HepG2 (cell line): ENCODE data around the gene RAMAC. TPM values are rescaled to one million over a fixed set of nuclear protein-coding genes. Genes with fewer than 3 reads are reported as not detected.
A peak's percentile ranks its signal among the peaks of the same experiment; 100 is the strongest.

Experiments
- ATAC-seq: fragments of 200-7000 bp; cut with Tn5 transposase; 3 replicates; pipeline ENCODE4 v1.9.1; 2020; ENCODE audit warnings: mild to moderate bottlenecking, moderate library complexity
- BruUV-seq: library from RNA; stranded (reverse); fragments of 400-500 nt; replicated peaks from 2 replicates; lab custom pipeline; 2021; lab: Mats Ljungman, UMichigan
- CTCF ChIA-PET: fragments of 300-600 bp; formaldehyde crosslinking; extraction: SDS; loops from one replicate; lab custom pipeline; 2021; ENCODE audit warnings: low total read pairs, inconsistent platforms, low intra/inter-chr PET ratio; lab: Yijun Ruan, JAX
- POLR2A ChIA-PET: fragments of 350-600 bp; sonication (Branson Sonifier 250); formaldehyde crosslinking; loops from one replicate; lab custom pipeline; 2020; ENCODE audit warnings: antibody characterized with exemption, inconsistent platforms; lab: Yijun Ruan, JAX
- DNase-seq: peaks from one replicate; pipeline ENCODE4 v3.0.0-alpha.2; 2015; ENCODE audit warnings: low spot score
- FAIRE-seq: peaks from 3 replicates; lab custom pipeline; 2011; peaks lifted over from hg19 to GRCh38; lab: Jason Lieb, UNC
- H2AFZ ChIP-seq: one replicate; pipeline ENCODE4 v1.6.1; 2011; ENCODE audit warnings: low read length, inconsistent platforms
- H3K27ac ChIP-seq: fragments of 300-600 bp; 3 replicates; pipeline ENCODE4 v1.8.0; 2011; ENCODE audit warnings: mixed run types, mild to moderate bottlenecking, mixed read lengths, low read length, inconsistent platforms; ENCODE audit not compliant: insufficient read depth; ENCODE audit errors: extremely low read length
- H3K27me3 ChIP-seq, 2 experiments: fragments of 200-600 bp in 1 of 2; 2 replicates in 1 of 2; 3 replicates in 1 of 2; pipeline versions ENCODE4 v1.6.0 to v1.8.0; 2011; ENCODE audit warnings: low read length in 2 of 2, mild to moderate bottlenecking in 2 of 2, moderate library complexity in 2 of 2, inconsistent platforms in 1 of 2; ENCODE audit not compliant: insufficient read depth in 2 of 2, control insufficient read depth in 1 of 2
- H3K36me3 ChIP-seq, 2 experiments: fragments of 200-600 bp in 1 of 2; replicated peaks in 1 of 2; 2 replicates in 1 of 2; 3 replicates in 1 of 2; pipeline versions ENCODE4 v1.5.1 to v1.8.0; 2011; ENCODE audit warnings: low read length in 2 of 2, inconsistent platforms in 1 of 2; ENCODE audit not compliant: insufficient read depth in 2 of 2, control insufficient read depth in 1 of 2
- H3K4me1 ChIP-seq: 2 replicates; pipeline ENCODE4 v1.5.1; 2012; ENCODE audit warnings: low read length, inconsistent platforms; ENCODE audit not compliant: insufficient read depth
- H3K4me2 ChIP-seq: 2 replicates; pipeline ENCODE4 v1.6.0; 2011; ENCODE audit warnings: low read depth, low read length, inconsistent platforms
- H3K4me3 ChIP-seq, 3 experiments: fragments of 200-600 bp in 1 of 3; sonication (generic), shearing (Covaris generic) in 1 of 3; replicated peaks in 1 of 3; 2 replicates each; pipeline ENCODE4 v1.5.1; 2011 to 2016; ENCODE audit warnings: low read length in 3 of 3, inconsistent platforms in 2 of 3, low read depth in 2 of 3, mild to moderate bottlenecking in 2 of 3, control low read depth in 1 of 3, mixed read lengths in 1 of 3; ENCODE audit not compliant: insufficient read depth in 1 of 3
- H3K79me2 ChIP-seq: one replicate; pipeline ENCODE4 v1.6.1; 2011; ENCODE audit warnings: low read length, inconsistent platforms; ENCODE audit not compliant: insufficient read depth
- H3K9ac ChIP-seq: 2 replicates; pipeline ENCODE4 v1.6.0; 2011; ENCODE audit warnings: mild to moderate bottlenecking, low read depth, low read length, inconsistent platforms; ENCODE audit not compliant: insufficient read depth
- H3K9me3 ChIP-seq: 2 replicates; pipeline ENCODE4 v1.5.1; 2012; ENCODE audit warnings: mild to moderate bottlenecking, low read length
- H4K20me1 ChIP-seq: 2 replicates; pipeline ENCODE4 v1.6.0; 2011; ENCODE audit warnings: inconsistent platforms, mild to moderate bottlenecking, low read length, moderate library complexity; ENCODE audit not compliant: insufficient read depth
- ARID2 ChIP-seq: sonication (generic); formaldehyde crosslinking; IDR thresholded peaks from 2 replicates; pipeline ENCODE4 v1.8.1; 2022; ENCODE audit warnings: mild to moderate bottlenecking, missing genetic modification reagents, borderline replicate concordance
- DNMT1 ChIP-seq: sonication (generic); formaldehyde crosslinking; IDR thresholded peaks from 2 replicates; pipeline ENCODE4 v1.5.1; 2020; ENCODE audit warnings: mild to moderate bottlenecking, missing genetic modification reagents
- FIP1L1 ChIP-seq: fragments of 200-400 bp; formaldehyde crosslinking; IDR thresholded peaks from 2 replicates; pipeline ENCODE4 v1.6.1; 2018; ENCODE audit warnings: low read depth, mild to moderate bottlenecking, low read length, moderate library complexity, borderline replicate concordance; ENCODE audit not compliant: insufficient read depth
- KLF13 ChIP-seq: sonication (generic); formaldehyde crosslinking; IDR thresholded peaks from 2 replicates; pipeline ENCODE4 v1.4.0; 2020; ENCODE audit warnings: mild to moderate bottlenecking, missing genetic modification reagents
- MIER2 ChIP-seq: IDR thresholded peaks from 2 replicates; pipeline ENCODE4 v1.6.1; 2016; ENCODE audit warnings: missing biosample characterization, missing genetic modification reagents
- PHB2 ChIP-seq: fragments of 450-650 bp; IDR thresholded peaks from 2 replicates; pipeline ENCODE4 v1.6.1; 2018; ENCODE audit not compliant: partially characterized antibody
- RAD21 ChIP-seq: fragments of 450-650 bp; formaldehyde crosslinking; IDR thresholded peaks from 2 replicates; pipeline ENCODE4 v1.5.0; 2020; ENCODE audit warnings: mild to moderate bottlenecking
- STAG1 ChIP-seq: sonication (generic); formaldehyde crosslinking; IDR thresholded peaks from 2 replicates; pipeline ENCODE4 v1.4.0; 2020; ENCODE audit warnings: missing genetic modification reagents
- YEATS2 ChIP-seq: sonication (generic); formaldehyde crosslinking; IDR thresholded peaks from 2 replicates; pipeline ENCODE4 v1.4.0; 2020; ENCODE audit warnings: missing genetic modification reagents, borderline replicate concordance
- ZNF10 ChIP-seq: sonication (generic); formaldehyde crosslinking; IDR thresholded peaks from 2 replicates; pipeline ENCODE4 v1.4.0; 2020; ENCODE audit warnings: mild to moderate bottlenecking, low read depth, missing genetic modification reagents, borderline replicate concordance
- ZNF234 ChIP-seq: sonication (generic); formaldehyde crosslinking; conservative IDR thresholded peaks from 2 replicates; pipeline ENCODE4 v1.5.1; 2020; ENCODE audit warnings: mild to moderate bottlenecking, missing genetic modification reagents
- ZNF256 ChIP-seq: sonication (generic); formaldehyde crosslinking; conservative IDR thresholded peaks from 2 replicates; pipeline ENCODE4 v1.4.0; 2020; ENCODE audit warnings: missing genetic modification reagents
- ZNF547 ChIP-seq: sonication (generic); formaldehyde crosslinking; IDR thresholded peaks from 2 replicates; pipeline ENCODE4 v1.5.1; 2020; ENCODE audit warnings: mild to moderate bottlenecking, missing genetic modification reagents
- ZSCAN20 ChIP-seq: sonication (generic); formaldehyde crosslinking; IDR thresholded peaks from 2 replicates; pipeline ENCODE4 v1.4.0; 2020; ENCODE audit warnings: missing genetic modification reagents, mild to moderate bottlenecking, borderline replicate concordance
- WGBS: methylation state at CpG from one replicate; pipeline ENCODE4 v1.1.6; 2017; ENCODE audit warnings: low lambda C conversion rate; 5-methylcytosine and 5-hydroxymethylcytosine counted together
- in situ Hi-C: cut with HindIII; loops from 2 replicates; pipeline ENCODE4 v1.10.0; 2017; ENCODE audit warnings: low pct_unique_long_range_greater_than_20kb; ENCODE audit not compliant: extremely low pct_ligation_motif_present
- intact Hi-C: fragments of 100-400 bp; cut with micrococcal nuclease; formaldehyde crosslinking; loops from one replicate; pipeline ENCODE4 v1.10.0; 2022; ENCODE audit not compliant: unreplicated experiment
- polyA plus RNA-seq, 8 experiments: library from polyadenylated mRNA; depleted of rRNA in 3 of 8; stranded (reverse) in 7 of 8; unstranded in 1 of 8; fragments of >200 nt; fragmentation: Illumina TruSeq in 4 of 8; extraction: Trizol in 4 of 8; gene quantifications; 2 replicates each; pipeline versions ENCODE4 v1.2.1 to v1.2.3, GENCODE V29; 2011 to 2016; ENCODE audit warnings: low read depth in 4 of 8, missing spikeins in 1 of 8, mixed read lengths in 1 of 8; ENCODE audit not compliant: insufficient read depth in 1 of 8
- total RNA-seq, 5 experiments: library from RNA; depleted of rRNA; stranded (reverse); fragments of >200 nt; fragmentation: Illumina TruSeq; extraction: Trizol; gene quantifications; 2 replicates each; pipeline ENCODE4 v1.2.3, GENCODE V29; 2016; ENCODE audit warnings: low read depth in 1 of 5
- TF ChIP-seq, protein P1 (sequence below): sonication (generic); formaldehyde crosslinking; conservative IDR thresholded peaks from 2 replicates; pipeline ENCODE4 v1.4.0; 2020; ENCODE audit warnings: missing genetic modification reagents
- TF ChIP-seq, protein P2 (sequence below): sonication (generic); formaldehyde crosslinking; IDR thresholded peaks from 2 replicates; pipeline ENCODE4 v1.5.1; 2020; ENCODE audit warnings: mild to moderate bottlenecking, missing genetic modification reagents, moderate library complexity
- TF ChIP-seq, protein P3 (sequence below): sonication (generic); formaldehyde crosslinking; IDR thresholded peaks from 2 replicates; pipeline ENCODE4 v1.4.0; 2020; ENCODE audit warnings: missing genetic modification reagents, borderline replicate concordance

The RAMAC gene
- total and polyA plus RNA-seq, 2 of the 13 experiments (the other 11 are each of a cell fraction or from before 2014, with no cell fraction given): 22.2 to 45.9 TPM

DNA sequence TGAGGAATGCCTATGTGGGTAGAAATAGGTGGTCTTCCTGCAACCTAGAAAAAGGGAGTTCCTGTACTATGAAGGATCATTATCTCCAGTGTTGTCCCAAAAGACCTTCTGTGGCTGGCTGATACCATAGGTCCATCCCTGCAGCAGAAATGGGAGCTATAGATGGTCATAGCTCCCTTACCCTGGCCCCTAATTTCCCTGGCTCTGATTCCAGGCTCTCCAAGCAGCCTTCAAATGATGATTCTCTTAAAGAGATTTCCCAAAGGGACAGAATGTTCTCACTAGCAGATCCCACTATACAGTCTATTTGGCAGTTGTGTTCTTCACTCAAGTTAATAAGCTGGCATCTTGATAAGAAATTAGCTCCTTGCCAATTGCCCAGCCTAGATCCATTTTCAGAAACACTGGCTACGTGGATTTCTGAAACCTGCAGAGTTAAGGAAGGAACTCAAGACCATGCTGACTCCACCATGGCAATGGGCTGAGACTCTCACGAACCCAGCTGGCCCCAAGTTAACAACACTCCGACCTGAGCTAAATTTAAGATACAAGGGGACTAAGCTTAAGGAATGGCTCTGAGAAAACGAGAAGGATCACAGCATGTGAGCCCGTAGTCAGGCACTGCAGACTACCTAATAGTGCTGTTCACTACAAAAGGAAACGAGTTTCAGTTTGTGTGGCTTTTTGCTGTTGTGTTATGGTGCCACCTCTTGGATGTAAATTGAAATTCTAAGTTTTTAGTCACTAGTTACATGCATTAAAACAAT, 14.1 kb downstream of the RAMAC start:
- DNase-seq: peak; percentile 28
- intact Hi-C loops (loop anchor here (1.0 to 2.0 kb wide), 3 partner anchors 150 to 469 kb away; partner anchors contain the start of gene RPS17), in situ Hi-C loops (no loop called here)
- H3K27ac ChIP-seq: no peak overlapping the region
- H3K36me3 ChIP-seq: peaks cover 0 to 3% of the 10 kb centered on the region in 2 experiments; a peak in 1 of 5 replicates
- peak; percentile 72 for ATAC-seq
- no peaks in the 10 kb centered on the region for H3K27me3 ChIP-seq
- H2AFZ ChIP-seq: no peak overlapping the region
- no peaks in the 10 kb centered on the region for H3K79me2 ChIP-seq
- FAIRE-seq: peak; percentile 78
- no peak overlapping the region for H3K9ac ChIP-seq
- no peak overlapping the region for H3K4me3 ChIP-seq
- H3K4me1 ChIP-seq: no peaks in the 10 kb centered on the region
- ChIA-PET CTCF (interaction anchor here (1.9 kb wide), 1 partner anchor 150 kb away, joined by 17 read pairs; no protein-coding TSS in a partner anchor), POLR2A (interaction anchor here (1.2 kb wide), 1 partner anchor 11 kb away, joined by 4 read pairs; the partner anchor contains the start of gene C15orf40)
- WGBS: 65% methylated on average over 6 of the region's 6 CpGs
- H3K4me2 ChIP-seq: no peak overlapping the region
- H3K9me3 ChIP-seq: no peaks in the 10 kb centered on the region
- no TSS peak for BruUV-seq
- H4K20me1 ChIP-seq: no peaks in the 10 kb centered on the region
- TF ChIP-seq, protein P1, sequence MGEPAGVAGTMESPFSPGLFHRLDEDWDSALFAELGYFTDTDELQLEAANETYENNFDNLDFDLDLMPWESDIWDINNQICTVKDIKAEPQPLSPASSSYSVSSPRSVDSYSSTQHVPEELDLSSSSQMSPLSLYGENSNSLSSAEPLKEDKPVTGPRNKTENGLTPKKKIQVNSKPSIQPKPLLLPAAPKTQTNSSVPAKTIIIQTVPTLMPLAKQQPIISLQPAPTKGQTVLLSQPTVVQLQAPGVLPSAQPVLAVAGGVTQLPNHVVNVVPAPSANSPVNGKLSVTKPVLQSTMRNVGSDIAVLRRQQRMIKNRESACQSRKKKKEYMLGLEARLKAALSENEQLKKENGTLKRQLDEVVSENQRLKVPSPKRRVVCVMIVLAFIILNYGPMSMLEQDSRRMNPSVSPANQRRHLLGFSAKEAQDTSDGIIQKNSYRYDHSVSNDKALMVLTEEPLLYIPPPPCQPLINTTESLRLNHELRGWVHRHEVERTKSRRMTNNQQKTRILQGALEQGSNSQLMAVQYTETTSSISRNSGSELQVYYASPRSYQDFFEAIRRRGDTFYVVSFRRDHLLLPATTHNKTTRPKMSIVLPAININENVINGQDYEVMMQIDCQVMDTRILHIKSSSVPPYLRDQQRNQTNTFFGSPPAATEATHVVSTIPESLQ (CRISPR knock-in tag): no peak
- no peak for TF ChIP-seq FIP1L1
- no peak for TF ChIP-seq ZNF256 (CRISPR knock-in tag)
- TF ChIP-seq DNMT1 (CRISPR knock-in tag): no peak
- no peak for TF ChIP-seq ZNF10
- no peak for TF ChIP-seq MIER2 (CRISPR knock-in tag)
- no peak for TF ChIP-seq YEATS2 (CRISPR knock-in tag)
- peak; percentile 82 for TF ChIP-seq STAG1 (CRISPR knock-in tag)
- no peak for TF ChIP-seq ZNF547 (CRISPR knock-in tag)
- TF ChIP-seq ARID2 (CRISPR knock-in tag): no peak
- TF ChIP-seq KLF13 (CRISPR knock-in tag): no peak
- TF ChIP-seq, protein P2, sequence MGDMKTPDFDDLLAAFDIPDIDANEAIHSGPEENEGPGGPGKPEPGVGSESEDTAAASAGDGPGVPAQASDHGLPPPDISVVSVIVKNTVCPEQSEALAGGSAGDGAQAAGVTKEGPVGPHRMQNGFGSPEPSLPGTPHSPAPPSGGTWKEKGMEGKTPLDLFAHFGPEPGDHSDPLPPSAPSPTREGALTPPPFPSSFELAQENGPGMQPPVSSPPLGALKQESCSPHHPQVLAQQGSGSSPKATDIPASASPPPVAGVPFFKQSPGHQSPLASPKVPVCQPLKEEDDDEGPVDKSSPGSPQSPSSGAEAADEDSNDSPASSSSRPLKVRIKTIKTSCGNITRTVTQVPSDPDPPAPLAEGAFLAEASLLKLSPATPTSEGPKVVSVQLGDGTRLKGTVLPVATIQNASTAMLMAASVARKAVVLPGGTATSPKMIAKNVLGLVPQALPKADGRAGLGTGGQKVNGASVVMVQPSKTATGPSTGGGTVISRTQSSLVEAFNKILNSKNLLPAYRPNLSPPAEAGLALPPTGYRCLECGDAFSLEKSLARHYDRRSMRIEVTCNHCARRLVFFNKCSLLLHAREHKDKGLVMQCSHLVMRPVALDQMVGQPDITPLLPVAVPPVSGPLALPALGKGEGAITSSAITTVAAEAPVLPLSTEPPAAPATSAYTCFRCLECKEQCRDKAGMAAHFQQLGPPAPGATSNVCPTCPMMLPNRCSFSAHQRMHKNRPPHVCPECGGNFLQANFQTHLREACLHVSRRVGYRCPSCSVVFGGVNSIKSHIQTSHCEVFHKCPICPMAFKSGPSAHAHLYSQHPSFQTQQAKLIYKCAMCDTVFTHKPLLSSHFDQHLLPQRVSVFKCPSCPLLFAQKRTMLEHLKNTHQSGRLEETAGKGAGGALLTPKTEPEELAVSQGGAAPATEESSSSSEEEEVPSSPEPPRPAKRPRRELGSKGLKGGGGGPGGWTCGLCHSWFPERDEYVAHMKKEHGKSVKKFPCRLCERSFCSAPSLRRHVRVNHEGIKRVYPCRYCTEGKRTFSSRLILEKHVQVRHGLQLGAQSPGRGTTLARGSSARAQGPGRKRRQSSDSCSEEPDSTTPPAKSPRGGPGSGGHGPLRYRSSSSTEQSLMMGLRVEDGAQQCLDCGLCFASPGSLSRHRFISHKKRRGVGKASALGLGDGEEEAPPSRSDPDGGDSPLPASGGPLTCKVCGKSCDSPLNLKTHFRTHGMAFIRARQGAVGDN (CRISPR knock-in tag): no peak
- TF ChIP-seq PHB2: no peak
- TF ChIP-seq ZSCAN20 (CRISPR knock-in tag): no peak
- TF ChIP-seq, protein P3, sequence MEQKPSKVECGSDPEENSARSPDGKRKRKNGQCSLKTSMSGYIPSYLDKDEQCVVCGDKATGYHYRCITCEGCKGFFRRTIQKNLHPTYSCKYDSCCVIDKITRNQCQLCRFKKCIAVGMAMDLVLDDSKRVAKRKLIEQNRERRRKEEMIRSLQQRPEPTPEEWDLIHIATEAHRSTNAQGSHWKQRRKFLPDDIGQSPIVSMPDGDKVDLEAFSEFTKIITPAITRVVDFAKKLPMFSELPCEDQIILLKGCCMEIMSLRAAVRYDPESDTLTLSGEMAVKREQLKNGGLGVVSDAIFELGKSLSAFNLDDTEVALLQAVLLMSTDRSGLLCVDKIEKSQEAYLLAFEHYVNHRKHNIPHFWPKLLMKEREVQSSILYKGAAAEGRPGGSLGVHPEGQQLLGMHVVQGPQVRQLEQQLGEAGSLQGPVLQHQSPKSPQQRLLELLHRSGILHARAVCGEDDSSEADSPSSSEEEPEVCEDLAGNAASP (CRISPR knock-in tag): no peak
- peak; percentile 47; the same call in 1 of the 2 replicates for TF ChIP-seq RAD21 (CRISPR knock-in tag)
- no peak for TF ChIP-seq ZNF234 (CRISPR knock-in tag)
